Ammon's horn (tissue), 1 donor: ENCODE data around the gene DNAH1.
"Not testable (repeated sequence)": the region's sequence is repeated elsewhere in the genome, so short reads cannot be mapped to it uniquely, and the experiment has no call there.

ENCODE experiments used
- DNase-seq: peaks from one replicate; pipeline ENCODE4 v3.0.0-alpha.2; 2016; ENCODE audit warnings: low spot score

The DNAH1 gene

DNA sequence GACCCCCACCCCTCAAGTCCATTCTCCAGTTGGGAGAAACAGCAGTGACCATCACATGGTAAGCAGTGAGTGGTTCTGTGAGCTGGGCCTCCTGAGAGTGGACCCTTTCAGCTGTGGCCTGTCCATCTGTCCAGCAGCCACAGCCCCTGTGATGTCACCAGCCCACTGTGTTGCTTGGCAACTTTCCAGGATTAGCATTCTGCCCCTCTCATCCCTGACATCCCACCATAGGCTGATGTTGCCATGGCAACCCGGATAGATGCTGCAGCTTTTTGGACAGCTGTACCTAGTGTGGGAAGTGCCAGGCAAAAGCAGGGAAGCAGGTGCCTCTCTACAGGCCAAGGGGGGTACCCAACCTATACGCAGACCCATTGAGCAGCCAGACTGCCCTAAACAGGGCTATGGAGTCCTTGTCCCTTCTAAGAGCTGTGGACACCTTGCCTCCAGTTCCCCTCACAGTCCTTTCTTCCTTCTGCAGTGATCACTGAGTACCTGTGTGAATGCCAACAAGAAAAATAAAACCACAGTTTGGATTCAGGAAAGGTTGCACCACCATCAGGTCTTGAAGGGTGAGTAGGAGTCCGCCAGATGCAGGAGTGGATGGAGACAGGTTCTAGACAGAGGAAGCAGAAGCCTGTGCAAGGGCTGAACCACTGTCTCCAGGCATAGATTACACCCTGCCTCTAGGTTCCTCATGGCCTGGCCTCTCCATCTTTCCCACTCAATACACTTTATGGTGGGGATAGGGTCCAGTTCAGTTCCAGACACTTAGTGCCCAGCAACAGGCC is at the start of gene DNAH1:
Gene DNAH1, plus strand, starts transcription at position 343 of the 788 bp plus-strand sequence. CDS start 6,124 bp downstream, outside the sequence.
- peak; percentile 40 for DNase-seq

DNA sequence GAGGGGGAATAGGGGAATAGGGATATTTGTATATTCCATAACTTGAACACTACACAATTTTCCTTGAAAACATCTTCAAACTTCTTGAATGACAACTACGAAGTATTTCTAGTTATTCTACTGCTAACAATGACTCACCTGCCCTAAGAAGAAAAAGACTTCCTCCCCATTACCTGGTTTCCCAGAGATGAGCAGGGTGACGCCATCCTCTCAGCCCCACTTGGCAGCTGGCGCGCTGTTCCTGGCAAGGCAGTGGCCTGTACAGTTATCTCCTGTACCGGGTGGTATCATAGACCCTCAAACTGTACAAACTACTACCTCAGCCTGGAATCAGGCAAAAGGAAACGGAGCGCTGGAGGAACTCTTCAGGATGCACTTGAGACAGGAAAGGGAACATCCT is 48.1 kb upstream of the DNAH1 start:
- DNase-seq = no peak

DNA sequence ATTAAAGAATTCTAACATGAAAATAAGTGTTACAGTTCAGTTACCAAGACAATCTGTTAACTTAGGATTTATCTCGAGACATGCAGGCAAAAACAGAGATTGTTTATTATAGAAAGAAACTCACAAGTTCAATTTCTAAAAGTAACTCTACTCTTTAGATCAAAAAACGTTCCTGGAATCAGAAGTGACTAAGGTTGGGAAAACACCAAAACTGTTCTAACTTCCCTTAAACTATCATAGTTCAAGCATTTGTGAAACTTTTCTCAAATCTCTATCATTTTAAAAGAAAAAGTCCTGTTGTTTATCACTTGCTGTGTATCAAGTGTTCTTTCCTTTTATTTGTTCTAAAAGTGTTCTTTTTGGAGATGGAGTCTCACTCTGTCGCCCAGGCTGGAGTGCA is 46.3 kb upstream of the DNAH1 start:
- no peak for DNase-seq

DNA sequence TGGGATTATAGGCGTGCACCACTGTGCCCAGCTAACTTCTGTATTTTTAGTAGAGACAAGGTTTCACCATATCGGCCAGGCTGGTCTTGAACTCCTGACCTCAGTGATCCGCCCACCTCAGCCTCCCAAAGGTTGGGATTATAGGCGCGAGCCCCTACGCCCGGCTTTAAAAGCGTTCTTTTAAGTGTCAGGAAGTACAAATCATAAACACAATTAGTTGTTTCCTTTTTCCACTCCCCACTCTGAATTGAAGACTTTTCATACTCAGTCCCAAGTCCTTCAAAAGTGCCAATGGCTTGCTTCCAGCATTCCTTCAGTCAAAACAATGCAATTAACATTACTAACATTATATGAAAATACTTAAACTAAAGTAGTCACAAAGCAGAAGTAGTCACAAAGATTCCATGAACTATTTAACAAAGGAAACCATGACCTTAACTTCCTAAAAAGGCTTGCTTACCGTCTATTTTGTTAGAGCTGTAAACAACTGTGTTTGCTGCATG is 45.8 kb upstream of the DNAH1 start:
- DNase-seq = no peak

DNA sequence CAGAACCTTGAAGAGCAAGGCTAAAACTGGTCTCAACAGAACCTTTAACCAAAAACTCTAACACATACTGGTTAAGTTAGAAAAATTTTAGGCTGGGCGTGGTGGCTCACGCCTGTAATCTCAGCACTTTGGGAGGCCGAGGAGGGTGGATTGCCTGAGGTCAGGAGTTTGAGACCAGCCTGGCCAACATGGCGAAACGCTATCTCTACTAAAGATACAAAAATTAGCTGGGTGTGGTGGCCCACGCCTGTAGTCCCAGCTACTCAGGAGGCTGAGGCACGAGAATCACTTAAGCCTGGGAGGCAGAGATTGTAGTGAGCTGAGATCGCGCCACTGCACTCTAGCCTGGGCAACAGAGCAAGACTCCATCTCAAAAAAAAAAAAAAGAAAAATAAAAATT is 43.9 kb upstream of the DNAH1 start:
- not testable (repeated sequence) for DNase-seq

DNA sequence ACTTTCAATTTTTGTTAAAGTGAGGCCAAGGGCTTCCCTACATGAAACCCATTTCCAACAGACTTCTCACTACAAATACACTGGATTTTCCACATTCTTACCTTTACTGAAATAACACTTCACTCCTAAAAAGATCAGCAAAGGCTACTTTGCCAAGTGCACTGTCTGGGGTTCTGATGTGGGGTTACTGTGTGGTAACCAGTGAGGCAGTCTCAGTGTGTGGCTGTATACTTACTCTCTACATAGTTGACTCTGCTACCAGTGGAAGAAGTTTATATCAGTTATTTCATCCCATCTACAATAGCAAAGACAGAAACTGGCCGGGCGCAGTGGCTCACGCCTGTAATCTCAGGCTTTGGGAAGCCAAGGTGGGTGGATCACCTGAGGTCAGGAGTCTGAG is 43.3 kb upstream of the DNAH1 start:
- no peak for DNase-seq

DNA sequence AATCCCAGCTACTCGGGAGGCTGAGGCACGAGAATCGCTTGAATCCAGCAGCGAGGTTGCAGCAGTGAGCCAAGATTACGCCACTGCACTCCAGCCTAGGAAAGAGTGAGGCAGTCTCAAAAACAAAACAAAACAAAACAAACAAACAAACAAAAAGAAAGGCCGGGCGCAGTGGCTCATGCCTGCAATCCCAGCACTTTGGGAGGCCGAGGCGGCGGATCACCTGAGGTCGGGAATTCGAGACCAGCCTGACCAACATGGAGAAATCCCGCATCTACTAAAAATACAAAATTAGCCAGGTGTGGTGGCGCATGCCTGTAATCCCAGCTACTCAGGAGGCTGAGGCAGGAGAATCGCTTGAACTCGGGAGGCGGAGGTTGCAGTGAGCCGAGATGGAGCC is 41.3 kb upstream of the DNAH1 start:
- DNase-seq = not testable (repeated sequence)

DNA sequence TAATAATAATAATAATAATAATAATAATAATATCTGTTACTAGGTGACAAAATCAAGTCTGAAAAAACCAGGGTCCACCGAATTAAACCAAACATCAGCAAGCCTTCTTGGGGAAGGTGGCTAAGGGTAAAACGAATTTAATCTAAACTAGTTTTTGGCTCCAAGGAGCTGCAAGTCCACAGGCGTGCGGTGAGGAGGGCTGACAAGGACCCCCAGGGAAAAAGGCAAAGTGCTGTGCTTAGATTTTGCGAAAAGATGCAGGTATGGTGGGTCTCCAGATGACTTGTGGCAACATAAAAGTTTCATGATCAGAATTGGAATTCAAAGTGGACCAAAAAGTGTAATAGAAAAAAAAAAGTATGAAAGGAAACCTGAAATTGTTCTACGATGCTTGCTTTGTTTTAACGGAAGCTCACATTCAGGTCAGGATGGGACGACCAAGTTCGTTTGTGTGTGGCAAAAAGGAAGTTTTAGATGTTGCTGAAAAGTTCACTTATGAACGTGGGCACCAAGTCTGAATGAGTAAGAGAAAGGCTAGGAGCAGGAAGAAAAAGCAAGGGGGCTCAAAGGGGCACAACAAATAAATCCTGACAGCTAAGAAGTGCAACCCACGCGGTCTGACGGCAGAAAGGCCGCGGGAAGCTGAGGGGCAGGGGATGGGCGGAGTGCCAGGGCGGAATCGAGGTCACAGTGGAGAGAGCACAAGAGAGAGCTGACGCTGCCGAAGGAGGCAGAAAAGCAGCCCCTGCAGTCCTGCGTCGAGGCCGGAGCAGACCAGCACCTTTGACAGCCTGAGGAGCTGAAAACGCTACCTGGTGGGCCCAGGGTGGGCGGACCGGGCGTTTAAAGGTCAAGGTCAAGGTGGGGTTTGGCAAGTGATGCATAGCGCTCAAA is 38.8 kb upstream of the DNAH1 start:
- DNase-seq = peak; percentile 76

DNA sequence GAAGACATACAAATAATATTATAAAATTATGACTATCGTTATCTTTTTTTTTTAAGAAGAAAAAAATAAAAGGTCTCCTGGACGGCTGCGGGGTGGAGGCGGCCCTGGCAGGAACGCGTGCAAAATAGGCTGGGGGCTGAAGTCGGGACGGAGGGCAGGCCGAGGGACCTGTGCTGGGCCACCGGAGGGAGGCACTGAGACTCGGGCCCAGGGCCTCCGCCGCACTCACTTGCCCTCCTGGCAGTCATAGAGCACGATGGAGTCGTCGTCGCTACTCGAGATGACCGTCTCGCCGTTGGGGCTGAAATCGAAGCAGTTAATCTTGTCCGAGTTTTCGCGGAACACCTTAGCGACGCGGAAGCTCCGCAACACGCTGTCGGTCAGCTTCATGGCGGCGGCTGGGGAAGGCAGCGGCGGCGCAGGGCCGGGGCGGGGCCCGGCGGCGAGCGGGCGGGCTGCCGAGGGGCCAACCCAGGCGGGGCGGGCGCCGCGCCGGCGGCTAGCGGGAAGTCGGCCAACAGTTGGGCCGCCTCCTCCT is 38.1 kb upstream of the DNAH1 start:
- no peak for DNase-seq

DNA sequence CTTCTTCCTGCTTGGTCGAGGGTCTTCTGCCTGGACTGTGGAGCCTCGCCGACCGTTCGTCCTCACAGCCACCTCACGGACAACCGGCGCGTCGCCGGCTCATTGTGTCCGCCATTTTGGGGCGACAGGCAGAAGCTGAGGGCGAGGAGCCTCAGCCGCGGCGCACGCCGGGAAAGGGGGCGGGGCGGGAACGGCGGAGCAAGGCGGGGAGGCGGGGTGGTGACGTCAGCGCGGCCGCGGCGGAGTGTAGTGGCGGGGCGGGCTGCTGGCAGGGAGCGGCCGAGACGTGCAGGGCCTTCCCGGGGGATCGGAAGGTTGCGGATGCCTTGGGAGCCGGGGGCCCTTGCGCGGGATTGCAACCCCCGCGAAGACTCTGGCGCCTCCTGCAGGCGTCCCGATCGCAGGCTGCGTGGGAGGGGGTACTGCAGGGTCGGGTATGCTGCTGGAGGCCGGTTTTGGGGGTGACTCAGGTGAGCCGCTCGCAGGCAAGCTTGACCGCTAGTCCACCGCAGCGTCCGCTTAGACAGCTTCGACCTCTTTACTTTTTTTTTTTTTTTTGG is 37.5 kb upstream of the DNAH1 start, which contains the start of gene WDR82:
Gene WDR82, minus strand, starts transcription at position 140 of the 560 bp plus-strand sequence. CDS start 288 bp downstream, outside the sequence.
- DNase-seq = peak; percentile 97

DNA sequence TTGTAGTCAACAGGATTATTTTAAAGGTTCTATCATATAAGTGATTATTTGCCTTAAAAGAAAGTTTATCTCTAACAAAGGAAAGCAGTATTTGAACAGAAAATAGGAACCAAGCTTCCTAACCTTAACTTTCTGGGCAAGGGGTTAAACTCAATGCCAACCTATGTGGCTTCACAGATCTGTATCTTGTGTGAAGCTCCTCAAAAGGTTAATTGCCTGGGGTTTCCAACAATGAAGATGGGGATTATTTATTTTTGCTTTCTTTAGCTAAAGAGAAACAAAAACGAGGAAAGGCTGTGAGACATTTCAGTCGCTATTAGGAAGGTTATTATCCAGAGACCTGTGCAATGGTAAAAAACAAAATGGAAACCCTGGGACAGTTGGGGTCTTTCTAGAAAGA is 36.5 kb upstream of the DNAH1 start:
- no peak for DNase-seq

DNA sequence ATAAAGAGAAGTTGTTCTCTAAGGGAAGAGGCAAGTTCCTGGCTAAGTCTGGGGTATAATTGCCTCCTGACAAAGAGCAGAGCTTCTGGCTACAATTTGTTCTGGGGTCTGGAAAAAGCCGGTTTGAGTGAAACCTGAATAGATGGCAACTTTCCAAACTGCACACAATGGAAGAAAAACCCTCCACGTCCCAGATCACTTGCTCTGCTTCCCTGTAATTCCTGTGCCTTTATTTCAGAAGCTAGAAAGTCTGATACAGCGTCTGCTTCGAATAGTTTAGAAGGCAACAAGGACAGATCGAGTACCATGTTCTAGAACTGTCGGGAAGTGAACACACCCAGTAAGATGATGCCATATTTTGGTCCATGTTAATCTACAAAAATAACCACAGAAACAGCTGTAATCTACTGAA is 36.1 kb upstream of the DNAH1 start:
- DNase-seq = no peak

DNA sequence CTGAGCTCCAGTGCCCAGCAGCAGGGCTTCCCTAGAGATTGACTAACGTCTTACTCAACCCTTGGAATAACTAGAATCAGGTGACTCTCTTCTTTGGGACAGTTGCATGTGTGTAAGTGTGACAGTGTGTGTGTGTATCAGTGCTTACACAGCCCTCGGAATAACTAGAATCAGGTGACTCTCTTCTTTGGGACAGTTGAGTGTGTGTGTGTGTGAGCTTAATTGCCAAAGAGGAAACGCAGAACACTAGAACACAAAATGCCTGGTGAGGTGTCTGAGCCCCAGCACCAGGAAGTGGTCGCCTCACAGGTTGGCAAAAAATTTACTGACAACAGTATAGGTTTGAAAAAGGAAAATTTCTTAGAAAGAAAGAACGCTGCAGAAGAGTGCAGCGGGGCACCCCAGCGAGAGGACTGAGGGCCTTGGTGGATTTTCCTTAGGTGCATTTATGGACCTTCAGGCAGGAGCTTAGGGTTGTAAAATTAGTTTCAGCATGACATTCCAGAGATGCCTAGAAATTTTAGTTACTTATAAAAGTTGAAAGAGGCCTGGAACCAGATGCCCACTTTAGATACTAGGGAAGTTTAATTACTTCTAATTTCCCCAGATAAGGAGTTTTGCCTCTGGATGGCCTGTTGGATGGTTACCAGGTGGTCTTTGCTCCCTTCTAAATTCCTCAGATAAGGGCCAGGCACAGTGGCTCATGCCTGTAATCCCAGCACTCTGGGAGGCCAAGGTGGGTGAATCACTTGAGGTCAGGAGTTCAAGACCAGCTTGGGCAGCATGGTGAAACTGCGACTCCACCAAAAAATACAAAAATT is 33.9 kb upstream of the DNAH1 start:
- DNase-seq = no peak

DNA sequence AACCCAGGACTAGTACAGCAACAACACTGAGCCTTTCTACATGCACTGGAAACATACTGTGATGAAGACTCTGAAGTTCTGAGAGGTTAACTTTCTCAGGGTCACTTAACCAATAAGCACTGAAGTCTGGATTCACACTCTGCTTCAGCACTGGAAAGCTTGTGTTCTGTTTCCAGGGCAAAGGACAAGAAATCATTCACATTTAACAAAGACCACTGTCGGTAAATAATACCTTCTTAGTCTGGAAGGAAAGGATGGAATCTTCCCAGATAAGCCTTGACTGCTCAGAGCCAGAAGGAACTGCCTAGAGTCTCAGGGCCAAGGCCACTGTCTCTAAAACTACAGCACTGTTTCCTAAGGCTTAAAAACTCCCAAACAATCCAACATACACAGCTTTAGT is 32.8 kb upstream of the DNAH1 start:
- no peak for DNase-seq

DNA sequence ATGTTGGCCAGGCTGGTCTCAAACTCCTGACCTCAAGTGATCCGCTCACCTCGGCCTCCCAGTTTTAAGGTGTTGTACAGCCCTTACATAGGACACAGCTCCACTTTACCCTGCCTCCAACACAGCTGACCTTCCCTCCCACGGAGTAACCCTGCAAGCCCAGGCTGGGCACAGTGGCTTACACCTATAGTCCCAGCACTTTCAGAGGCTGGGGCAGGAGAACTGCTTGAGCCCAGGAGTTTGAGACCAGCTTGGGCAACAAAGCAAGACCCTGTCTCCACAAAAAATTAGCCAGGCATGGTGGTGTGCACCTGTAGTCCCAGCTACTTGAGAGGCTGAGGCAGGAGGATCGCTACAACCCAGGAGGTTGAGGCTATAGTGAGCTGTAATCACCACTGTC is 32.1 kb upstream of the DNAH1 start:
- not testable (repeated sequence) for DNase-seq

DNA sequence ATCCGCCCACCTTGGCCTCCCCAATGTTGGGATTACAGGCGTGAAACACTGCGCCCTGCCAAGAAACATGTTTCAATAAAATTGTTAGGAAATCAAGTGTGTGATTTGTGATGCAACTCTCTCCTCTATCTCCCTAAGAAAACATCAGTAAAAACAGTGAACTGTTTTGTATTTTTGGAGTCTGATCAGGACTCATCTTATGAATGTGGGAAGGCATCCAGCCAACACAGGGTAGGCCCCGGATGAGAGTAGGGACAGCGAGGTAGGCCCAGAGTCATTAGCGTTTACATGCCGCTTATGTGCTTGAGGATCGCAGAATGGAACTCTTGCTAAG is 29.4 kb upstream of the DNAH1 start:
- no peak for DNase-seq

DNA sequence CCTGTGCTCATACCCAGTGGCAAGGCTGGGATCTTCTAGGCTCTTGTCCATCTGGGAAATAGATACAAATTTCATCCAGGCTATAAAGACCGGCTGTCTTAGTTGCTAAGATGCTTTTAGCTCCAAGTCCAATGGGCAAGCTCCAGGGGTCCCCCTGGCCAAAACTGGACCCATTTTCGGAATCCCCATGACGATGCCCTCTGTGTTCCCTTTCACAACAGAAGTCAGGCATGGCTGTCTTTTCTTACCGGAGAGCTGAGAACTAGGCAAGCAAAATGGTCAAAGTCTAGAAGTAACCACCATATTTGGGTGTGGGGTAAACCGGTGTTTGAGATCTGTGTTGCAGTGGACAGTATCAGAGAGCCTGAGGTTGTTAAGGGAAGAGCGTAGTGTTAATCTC is 27.4 kb upstream of the DNAH1 start:
- DNase-seq = no peak

DNA sequence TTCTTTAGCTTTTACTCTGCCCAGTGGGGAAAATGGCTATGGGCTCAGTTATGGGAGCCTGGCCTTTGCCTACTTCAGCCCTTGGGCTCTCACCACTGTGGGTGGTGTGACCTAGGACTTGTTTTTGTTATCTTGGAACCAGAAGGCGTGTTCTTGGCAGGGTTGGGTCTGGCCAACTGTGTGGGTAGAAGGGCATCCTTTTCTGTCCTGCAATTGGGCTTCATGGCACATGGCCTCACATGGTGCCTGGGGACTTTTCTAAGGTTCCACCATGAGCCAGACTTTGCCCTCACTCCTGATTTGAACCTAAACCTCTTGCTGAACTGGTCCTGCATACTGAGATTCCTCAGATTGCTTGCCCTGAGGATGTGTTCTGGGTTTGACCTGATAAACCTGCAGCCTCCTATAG is 26.8 kb upstream of the DNAH1 start:
- DNase-seq = no peak

DNA sequence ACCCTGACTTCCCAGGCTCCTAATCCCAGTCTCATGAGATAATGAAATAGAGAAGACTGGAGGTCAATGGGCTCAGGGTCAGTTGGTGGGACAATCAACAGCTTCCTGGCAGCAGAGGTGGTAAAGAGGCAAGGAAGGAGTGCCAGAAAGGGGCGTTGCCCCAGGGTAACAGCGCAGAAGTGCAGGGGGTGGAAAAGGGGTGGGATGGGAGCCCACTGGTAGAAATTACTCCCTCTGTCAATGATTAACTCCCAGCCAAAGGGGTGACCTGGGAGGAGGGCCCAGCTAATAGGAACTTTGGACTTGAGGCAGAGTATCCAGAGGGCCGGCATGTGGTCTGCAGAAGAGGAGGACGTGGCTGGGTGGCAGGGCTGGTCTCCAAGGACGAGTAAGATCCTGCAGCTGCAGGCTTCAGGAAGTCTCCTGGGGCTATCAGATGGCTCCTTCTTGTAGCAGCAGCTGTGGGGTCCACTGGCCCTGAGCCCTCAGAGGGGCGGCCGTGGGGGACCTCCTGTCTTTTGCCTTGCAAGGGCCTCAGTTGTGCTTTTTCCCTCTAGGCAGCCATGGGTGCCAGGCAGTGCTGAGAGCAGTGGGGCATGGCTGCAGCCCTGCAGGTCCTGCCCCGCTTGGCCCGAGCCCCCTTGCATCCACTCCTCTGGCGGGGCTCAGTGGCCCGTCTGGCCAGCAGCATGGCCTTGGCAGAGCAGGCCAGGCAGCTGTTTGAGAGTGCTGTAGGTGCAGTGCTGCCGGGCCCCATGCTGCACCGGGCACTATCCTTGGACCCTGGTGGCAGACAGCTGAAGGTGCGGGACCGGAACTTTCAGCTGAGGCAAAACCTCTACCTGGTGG is 26.1 kb upstream of the DNAH1 start:
- no peak for DNase-seq
